Breast epithelium (tissue), 3 donors: Measurements from ENCODE around the gene ANKH.

ENCODE experiments used
- POLR2A ChIP-seq: fragments of 450-650 bp; IDR thresholded peaks from one replicate; pipeline ENCODE4 v1.6.1; 2016; ENCODE audit warnings: antibody characterized with exemption, mild to moderate bottlenecking, moderate library complexity
- POLR2AphosphoS5 ChIP-seq, 3 donors: sonication (generic); formaldehyde crosslinking; IDR thresholded peaks; one replicate each; pipeline ENCODE4 v1.6.1; 2017; ENCODE audit warnings: antibody characterized with exemption in 3 of 3
- TF ChIP-seq, protein P1 (sequence below), 3 donors: fragments of 450-650 bp; IDR thresholded peaks; one replicate each; pipeline ENCODE4 v1.5.1; 2016 to 2017; ENCODE audit warnings: antibody characterized with exemption in 3 of 3, mild to moderate bottlenecking in 3 of 3, moderate library complexity in 3 of 3

DNA sequence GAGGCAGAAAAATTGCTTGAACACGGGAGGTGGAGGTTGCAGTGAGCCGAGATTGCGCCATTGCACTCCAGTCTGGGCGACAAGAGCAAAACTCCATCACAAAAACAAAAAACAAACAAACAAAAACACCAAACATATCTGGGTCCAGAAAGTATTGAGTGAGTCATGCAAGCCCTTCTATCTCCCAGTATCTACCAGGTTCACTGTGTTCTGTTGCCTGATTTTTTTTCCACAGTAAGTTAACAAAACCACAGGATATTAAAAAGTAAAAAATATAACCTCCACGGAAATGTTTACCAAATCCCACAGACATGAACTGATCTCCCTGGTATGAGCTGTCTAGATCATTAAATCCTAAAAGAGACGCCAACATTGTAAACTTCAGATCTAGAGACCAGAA, 94.4 kb downstream of the ANKH start:
- TF ChIP-seq, protein P1, sequence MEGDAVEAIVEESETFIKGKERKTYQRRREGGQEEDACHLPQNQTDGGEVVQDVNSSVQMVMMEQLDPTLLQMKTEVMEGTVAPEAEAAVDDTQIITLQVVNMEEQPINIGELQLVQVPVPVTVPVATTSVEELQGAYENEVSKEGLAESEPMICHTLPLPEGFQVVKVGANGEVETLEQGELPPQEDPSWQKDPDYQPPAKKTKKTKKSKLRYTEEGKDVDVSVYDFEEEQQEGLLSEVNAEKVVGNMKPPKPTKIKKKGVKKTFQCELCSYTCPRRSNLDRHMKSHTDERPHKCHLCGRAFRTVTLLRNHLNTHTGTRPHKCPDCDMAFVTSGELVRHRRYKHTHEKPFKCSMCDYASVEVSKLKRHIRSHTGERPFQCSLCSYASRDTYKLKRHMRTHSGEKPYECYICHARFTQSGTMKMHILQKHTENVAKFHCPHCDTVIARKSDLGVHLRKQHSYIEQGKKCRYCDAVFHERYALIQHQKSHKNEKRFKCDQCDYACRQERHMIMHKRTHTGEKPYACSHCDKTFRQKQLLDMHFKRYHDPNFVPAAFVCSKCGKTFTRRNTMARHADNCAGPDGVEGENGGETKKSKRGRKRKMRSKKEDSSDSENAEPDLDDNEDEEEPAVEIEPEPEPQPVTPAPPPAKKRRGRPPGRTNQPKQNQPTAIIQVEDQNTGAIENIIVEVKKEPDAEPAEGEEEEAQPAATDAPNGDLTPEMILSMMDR (IDR thresholded peaks at IDR 0.05): no peak
- TF ChIP-seq POLR2A (no peak), POLR2AphosphoS5 (IDR thresholded peaks at IDR 0.05) (no peak)
